Measurements from ENCODE around the gene MDFIC. TPM values are rescaled to one million over a fixed set of nuclear protein-coding genes. Genes with fewer than 3 reads are reported as not detected.

The MDFIC gene
- total and polyA plus RNA-seq, 2 donors (not counting 1 experiment from before 2014, with no cell fraction given): 19.6 to 66.1 TPM

DNA sequence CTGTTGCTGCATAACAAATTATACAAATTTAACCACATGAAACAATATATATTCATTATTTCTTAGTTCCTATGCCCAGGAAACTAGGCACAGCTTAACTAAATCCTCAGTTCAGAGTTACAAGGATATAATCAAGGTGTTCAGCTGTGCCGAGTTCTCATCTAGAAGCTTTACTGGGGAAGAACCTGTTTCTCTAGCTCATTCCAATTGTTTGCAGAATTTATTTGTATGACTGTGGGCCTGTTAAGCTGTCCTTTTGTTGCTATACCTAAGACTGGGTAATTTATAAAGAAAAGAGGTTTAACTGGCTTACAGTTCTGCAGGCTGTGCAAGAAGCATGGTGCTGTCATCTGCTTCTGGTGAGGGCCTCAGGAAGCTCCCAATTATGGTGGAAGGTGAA, 21.8 kb upstream of the MDFIC start:
- Histone ChIP-seq H3K79me2 (ENCODE audit: control insufficient read depth, insufficient read depth, low read length) (no peaks in the 10 kb centered on the region), H3K9ac (ENCODE audit: low read length) (no peak overlapping the region), H3K9me3 (ENCODE audit: control extremely low read depth in 1 of 3, control insufficient read depth in 2 of 3, insufficient read depth in 1 of 3, low read length in 2 of 3) (no peaks in the 10 kb centered on the region), H3K4me3 (ENCODE audit: control extremely low read depth in 1 of 5, extremely low read depth in 1 of 5, insufficient read depth in 1 of 5, low read depth in 2 of 5, low read length in 4 of 5) (no peak overlapping the region), H3K36me3 (replicated peaks in 1 of 2; ENCODE audit: control extremely low read depth in 1 of 2, control insufficient read depth in 1 of 2, extremely low read depth in 1 of 2, insufficient read depth in 2 of 2, low read length in 1 of 2) (no peaks in the 10 kb centered on the region), H2AFZ (ENCODE audit: insufficient read depth, low read depth, low read length, poor library complexity, severe bottlenecking) (no peak overlapping the region), H4K20me1 (ENCODE audit: control insufficient read depth, insufficient read depth, low read length, poor library complexity, severe bottlenecking) (no peaks in the 10 kb centered on the region), H3K27me3 (replicated peaks in 1 of 4; ENCODE audit: control extremely low read depth in 1 of 4, control insufficient read depth in 3 of 4, insufficient read depth in 4 of 4, low read length in 3 of 4) (peaks cover 0 to 4% (median 0%) of the 10 kb centered on the region in 4 experiments), H3K4me1 (ENCODE audit: control insufficient read depth in 2 of 2, insufficient read depth in 2 of 2, low read length in 2 of 2) (no peaks in the 10 kb centered on the region), H3K4me2 (replicated peaks; ENCODE audit: low read depth, low read length, poor library complexity, severe bottlenecking) (no peak overlapping the region), H3K27ac (ENCODE audit: low read length in 2 of 2) (no peak overlapping the region)
- H3K27me3 Mint-ChIP-seq: no peaks in the 10 kb centered on the region
- POLR2A ChIA-PET: interaction anchor here (0.7 kb wide), 1 partner anchor 1234 kb away, joined by 4 read pairs; no protein-coding TSS in a partner anchor
- H3K4me1 Mint-ChIP-seq: no peaks in the 10 kb centered on the region
- H3K27ac Mint-ChIP-seq: no peak overlapping the region
- ATAC-seq (ENCODE audit: low read depth) (no peak), DNase-seq (no peak)
- CTCF ChIA-PET: no interaction called here
- no peak overlapping the region for H3K4me3 Mint-ChIP-seq
- no CpG with 5 or more reads among the region's 1 CpG for WGBS (ENCODE audit: insufficient coverage)
- intact Hi-C loops (cut with micrococcal nuclease): no loop called here
- H3K9me3 Mint-ChIP-seq (ENCODE audit: insufficient read depth): no peaks in the 10 kb centered on the region
- TF ChIP-seq, protein P1, sequence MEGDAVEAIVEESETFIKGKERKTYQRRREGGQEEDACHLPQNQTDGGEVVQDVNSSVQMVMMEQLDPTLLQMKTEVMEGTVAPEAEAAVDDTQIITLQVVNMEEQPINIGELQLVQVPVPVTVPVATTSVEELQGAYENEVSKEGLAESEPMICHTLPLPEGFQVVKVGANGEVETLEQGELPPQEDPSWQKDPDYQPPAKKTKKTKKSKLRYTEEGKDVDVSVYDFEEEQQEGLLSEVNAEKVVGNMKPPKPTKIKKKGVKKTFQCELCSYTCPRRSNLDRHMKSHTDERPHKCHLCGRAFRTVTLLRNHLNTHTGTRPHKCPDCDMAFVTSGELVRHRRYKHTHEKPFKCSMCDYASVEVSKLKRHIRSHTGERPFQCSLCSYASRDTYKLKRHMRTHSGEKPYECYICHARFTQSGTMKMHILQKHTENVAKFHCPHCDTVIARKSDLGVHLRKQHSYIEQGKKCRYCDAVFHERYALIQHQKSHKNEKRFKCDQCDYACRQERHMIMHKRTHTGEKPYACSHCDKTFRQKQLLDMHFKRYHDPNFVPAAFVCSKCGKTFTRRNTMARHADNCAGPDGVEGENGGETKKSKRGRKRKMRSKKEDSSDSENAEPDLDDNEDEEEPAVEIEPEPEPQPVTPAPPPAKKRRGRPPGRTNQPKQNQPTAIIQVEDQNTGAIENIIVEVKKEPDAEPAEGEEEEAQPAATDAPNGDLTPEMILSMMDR (IDR thresholded peaks at IDR 0.05): no peak
- TF ChIP-seq EZH2 (IDR thresholded peaks at IDR 0.05; ENCODE audit: borderline replicate concordance, insufficient read depth, low read depth, low read length, poor library complexity, severe bottlenecking): no peak

DNA sequence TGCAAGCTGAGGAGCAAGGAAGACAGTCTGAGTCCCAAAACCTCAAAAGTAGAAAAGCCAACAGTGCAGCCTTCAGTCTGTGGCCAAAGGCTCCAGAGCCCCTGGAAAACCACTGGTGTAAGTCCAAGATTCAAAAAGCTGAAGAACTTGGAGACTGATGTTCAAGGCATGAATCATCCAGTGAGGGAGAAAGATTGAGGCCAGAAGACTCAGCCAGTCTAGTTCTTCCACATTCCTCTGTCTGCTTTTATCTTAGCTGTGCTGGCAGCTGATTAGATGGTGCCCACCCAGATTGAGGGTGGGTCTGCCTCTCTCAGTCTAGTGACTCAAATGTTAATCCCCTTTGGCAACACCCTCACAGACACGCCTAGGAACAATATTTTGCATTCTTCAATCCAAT, 20.1 kb upstream of the MDFIC start:
- H3K27me3 ChIP-seq (replicated peaks in 1 of 4; ENCODE audit: control extremely low read depth in 1 of 4, control insufficient read depth in 3 of 4, insufficient read depth in 4 of 4, low read length in 3 of 4): peaks cover 0 to 4% (median 0%) of the 10 kb centered on the region in 4 experiments
- H3K36me3 ChIP-seq (replicated peaks in 1 of 2; ENCODE audit: control extremely low read depth in 1 of 2, control insufficient read depth in 1 of 2, extremely low read depth in 1 of 2, insufficient read depth in 2 of 2, low read length in 1 of 2): no peaks in the 10 kb centered on the region
- H4K20me1 ChIP-seq (ENCODE audit: control insufficient read depth, insufficient read depth, low read length, poor library complexity, severe bottlenecking): no peaks in the 10 kb centered on the region
- no peaks in the 10 kb centered on the region for H3K4me1 ChIP-seq (ENCODE audit: control insufficient read depth in 2 of 2, insufficient read depth in 2 of 2, low read length in 2 of 2)
- Mint-ChIP-seq H3K4me3 (no peak overlapping the region), H3K27ac (no peak overlapping the region), H3K4me1 (no peaks in the 10 kb centered on the region), H3K27me3 (no peaks in the 10 kb centered on the region), H3K9me3 (ENCODE audit: insufficient read depth) (no peaks in the 10 kb centered on the region)
- intact Hi-C loops (cut with micrococcal nuclease): no loop called here
- ChIA-PET POLR2A (no interaction called here), CTCF (no interaction called here)
- no peaks in the 10 kb centered on the region for H3K9me3 ChIP-seq (ENCODE audit: control extremely low read depth in 1 of 3, control insufficient read depth in 2 of 3, insufficient read depth in 1 of 3, low read length in 2 of 3)
- H2AFZ ChIP-seq (ENCODE audit: insufficient read depth, low read depth, low read length, poor library complexity, severe bottlenecking): no peak overlapping the region
- ATAC-seq (ENCODE audit: low read depth) (no peak), DNase-seq (no peak)
- WGBS (ENCODE audit: insufficient coverage): no CpG with 5 or more reads among the region's 1 CpG
- TF ChIP-seq, protein P1 (IDR thresholded peaks at IDR 0.05): no peak
- TF ChIP-seq EZH2 (IDR thresholded peaks at IDR 0.05; ENCODE audit: borderline replicate concordance, insufficient read depth, low read depth, low read length, poor library complexity, severe bottlenecking): no peak
- no peak overlapping the region for H3K4me3 ChIP-seq (ENCODE audit: control extremely low read depth in 1 of 5, extremely low read depth in 1 of 5, insufficient read depth in 1 of 5, low read depth in 2 of 5, low read length in 4 of 5)
- H3K4me2 ChIP-seq (replicated peaks; ENCODE audit: low read depth, low read length, poor library complexity, severe bottlenecking): no peak overlapping the region
- H3K79me2 ChIP-seq (ENCODE audit: control insufficient read depth, insufficient read depth, low read length): no peaks in the 10 kb centered on the region
- no peak overlapping the region for H3K9ac ChIP-seq (ENCODE audit: low read length)
- no peak overlapping the region for H3K27ac ChIP-seq (ENCODE audit: low read length in 2 of 2)

Data from B cell (primary cell).